GM19395 (cell line): Measurements from ENCODE around the gene AGAP3.

Experiments
- ATAC-seq: cut with Tn5 transposase; IDR thresholded peaks from one replicate; pipeline ENCODE4 v1.9.1; 2021; ENCODE audit warnings: mild to moderate bottlenecking, moderate library complexity; ENCODE audit not compliant: unreplicated experiment

AGAP3 gene

GRCh38 chr7:151107882-151108281 lies 21.6 kb downstream of the AGAP3 start:
- no peak for ATAC-seq

DNA sequence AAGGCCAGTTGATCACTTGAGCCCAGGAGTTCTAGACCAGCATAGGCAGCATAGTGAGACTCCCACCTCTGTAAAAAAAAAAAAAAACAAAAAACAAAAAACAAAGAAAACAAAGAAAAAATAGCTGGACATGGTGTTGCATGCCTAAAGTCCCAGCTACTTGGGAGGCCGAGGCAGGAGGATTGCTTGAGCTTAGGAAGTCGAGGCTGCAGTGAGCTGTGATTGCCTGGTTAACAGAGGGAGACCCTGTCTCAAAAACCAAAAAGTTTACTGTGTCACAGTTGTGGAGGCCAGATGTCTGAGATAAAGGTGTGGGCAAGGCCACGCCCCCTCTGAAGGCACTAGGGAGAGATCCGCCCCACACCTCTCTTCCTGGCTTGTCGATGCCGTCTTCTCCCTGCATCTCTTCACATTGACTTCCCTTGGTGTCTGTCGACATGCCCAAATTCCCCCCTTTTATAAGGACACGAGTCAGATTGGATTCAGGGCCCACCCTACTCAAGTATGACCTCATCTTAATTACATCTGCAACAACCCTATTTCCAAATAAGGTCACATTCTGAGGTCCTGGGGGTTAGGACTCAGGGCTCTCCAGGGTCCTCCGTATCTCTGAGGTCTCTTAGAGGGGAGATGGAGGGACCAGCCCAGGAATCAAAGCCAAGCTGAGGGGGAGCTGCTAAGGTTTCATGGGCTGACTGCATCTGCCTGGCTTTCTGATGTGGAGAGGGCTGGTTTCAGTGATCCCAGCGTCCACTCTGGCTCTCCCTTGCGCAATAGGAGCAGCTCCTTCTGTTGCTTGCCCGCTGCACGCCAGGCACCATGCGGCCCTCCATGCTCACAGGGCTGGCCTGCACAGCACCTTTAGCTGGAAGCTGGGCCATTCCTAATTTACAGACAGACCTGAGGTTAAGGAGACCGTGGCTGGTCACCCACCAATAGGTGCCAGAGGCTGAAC lies 23.1 kb downstream of the AGAP3 start:
- ATAC-seq, result no peak

DNA sequence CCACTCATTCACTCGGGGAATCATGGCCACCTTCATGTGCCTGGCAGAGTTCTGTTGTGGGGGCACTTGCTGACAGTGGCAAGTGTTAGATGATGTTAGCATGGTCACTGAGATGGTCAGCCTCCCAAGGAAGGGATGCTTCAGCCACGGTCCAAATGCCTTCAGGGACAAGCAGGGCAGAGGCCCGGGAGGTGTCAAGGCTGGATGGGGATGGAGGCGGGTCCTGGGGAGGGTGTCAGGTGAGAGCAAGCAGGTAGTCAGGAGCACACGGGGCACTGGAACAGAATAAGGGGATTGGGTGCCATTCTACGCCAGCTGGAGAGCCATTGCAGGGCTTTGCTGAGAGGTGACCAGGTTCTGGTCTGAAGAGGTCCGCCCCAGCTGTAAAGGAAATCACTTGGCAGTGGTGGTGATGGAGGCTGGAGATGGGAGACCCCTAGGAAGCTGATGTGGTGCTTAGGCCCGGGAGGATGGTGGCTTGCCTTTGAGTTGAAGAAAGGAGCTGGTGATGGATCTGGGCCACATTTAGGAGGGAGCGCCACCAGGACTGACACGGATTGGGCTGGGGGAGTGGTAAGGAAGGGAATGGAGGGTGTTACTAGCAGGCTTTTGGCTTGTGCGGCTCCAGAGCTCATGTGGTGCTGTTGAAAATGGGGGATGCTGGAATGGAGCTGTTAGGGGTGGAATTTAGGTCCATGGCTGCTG lies 24.1 kb downstream of the AGAP3 start:
- no peak for ATAC-seq

DNA sequence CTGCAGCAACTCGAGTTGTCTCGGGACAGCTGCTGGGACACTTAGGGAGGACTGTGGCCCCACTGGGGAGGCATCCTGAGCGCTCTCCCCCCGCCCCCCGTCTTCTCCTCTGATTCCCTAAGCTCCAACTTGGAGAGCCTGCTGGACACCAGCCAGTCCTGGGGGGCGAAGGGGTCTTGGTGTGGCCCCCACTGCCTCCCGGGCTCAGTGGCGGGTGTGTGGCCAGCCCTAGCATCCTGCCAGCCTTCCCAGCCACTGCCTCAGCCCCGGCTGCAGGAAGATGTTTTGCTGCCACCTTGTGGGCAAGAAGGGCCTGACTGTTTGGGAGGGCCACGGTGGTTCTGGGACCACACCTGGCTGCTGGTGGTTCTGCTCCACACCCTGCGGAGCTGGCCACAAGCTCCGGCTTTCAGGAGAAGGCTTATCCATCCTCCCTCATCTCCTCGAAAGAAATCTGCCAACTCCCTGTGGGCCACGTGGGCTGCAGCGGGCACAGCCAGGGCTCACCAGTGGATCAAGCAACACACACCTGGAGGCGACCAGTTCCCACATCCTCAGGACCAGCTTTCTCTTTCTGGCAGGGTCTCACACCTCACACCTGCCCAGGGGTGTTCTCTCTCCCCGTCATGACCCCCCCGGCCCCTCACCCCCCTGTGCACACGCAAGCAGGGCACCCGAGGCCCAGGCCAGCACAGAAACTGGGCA lies 24.8 kb downstream of the AGAP3 start:
- peak; percentile 89 for ATAC-seq

- ATAC-seq, result no peak
Observed at GRCh38 chr7:151113344-151114150, 27.3 kb downstream of the AGAP3 start.

- ATAC-seq, result no peak
Observed at GRCh38 chr7:151114151-151115090, 28.1 kb downstream of the AGAP3 start.

DNA sequence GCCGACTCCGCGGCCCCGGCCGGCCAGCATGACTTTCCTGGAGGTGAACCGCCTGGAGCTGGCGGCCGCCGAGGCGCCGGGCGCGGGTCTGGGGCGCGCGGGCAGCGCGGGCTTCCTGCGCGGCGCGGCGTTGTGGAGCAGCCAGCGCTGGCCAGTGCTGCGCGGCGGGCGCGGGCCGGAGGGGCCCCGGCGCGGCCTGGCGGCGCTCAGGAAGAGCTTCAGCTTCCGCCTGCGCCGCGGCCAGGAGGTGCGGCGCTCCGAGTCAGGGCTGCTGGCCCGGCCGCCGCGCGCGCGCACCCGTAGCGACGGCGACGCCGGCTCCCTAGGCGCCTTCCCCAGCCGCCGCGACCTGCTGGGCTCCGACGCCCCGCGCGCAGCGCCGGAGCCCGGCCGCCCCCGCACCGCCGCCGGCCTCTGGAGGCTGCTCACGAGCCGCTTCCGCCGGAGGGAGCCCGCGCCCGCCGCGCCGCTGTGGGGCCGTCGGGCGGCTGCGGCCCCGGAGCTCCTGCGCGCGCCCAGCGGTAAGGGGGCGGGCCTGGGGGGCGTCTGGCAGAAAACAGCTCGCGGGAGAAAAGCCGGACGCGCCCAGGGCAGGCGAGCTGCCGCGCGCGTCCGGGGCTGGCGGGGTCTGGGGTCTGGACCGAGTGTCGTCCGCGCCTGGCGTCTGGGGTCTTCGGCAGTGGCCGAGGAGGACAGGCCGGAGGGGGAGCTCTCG lies 29.0 kb downstream of the AGAP3 start:
- ATAC-seq, result no peak

GRCh38 chr7:151115836-151116418 lies 29.7 kb downstream of the AGAP3 start:
- no peak for ATAC-seq

DNA sequence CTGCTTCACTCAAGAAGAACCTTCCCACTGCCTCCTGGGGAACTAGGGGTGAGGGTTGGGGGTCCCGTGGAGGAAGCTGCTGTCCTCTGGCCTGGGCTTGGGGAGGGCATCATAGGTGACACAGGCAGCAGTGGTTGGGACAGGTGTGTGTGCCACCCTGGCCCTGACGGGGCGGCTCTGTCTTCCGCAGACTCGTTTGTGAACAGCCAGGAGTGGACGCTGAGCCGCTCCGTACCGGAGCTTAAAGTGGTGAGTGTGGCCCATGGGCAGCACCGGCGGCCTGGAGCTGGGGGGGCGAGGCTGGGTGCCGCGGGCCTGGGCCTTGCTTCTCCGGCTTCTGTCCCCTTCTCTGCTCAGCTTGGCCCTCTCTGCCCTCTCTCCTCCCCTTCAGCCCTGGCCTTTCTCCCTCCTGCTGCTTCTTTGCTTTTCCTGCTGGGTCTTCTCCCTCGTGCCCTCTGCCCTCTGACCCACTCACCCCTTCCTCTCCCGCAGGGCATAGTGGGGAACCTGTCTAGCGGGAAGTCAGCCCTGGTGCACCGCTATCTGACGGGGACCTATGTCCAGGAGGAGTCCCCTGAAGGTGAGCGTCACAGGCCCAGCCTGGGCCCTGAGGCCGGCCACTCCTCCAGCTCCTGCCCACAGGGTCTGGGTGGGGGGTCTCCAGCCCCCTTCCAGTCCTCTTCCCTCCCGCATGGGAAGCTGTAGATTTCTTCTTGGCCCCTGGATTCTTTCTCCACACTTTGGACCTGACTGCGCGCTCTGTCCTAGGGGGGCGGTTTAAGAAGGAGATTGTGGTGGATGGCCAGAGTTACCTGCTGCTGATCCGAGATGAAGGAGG lies 30.5 kb downstream of the AGAP3 start:
- no peak for ATAC-seq

DNA sequence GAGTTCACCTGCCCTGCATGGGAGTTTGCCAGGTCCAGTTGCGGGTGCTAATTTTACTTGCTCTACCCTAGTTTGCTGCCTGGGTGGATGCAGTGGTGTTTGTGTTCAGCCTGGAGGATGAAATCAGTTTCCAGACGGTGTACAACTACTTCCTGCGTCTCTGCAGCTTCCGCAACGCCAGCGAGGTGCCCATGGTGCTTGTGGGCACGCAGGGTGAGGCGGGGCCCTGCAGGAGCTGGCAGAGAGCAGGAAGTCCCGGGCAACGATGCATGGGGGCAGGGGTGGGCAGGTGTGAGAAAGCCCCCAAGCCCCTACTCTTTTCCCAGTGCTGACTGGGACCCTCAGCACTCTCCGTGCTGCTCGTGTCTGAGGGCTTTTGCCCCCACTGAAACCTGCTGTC lies 31.3 kb downstream of the AGAP3 start:
- ATAC-seq, result no peak

- ATAC-seq, result no peak
Observed at GRCh38 chr7:151118108-151119054, 32.1 kb downstream of the AGAP3 start.

DNA sequence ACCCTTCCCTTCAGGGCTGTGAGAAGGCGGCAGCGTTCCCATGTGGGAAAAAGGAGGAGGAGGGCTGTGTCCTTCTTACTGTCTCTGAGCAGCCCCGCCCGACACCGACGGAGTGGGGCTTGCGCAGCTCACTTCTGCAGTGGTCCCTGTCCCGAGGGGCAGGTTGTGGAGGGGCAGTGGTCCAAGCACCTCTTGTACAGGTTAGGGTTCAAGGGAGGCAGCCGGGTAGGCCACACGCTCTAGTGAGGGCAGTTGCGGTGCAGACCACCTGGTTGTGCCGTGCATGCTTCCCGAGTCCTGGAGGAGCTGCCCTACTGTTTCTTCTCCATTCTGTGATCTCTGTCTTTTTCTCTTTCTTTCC lies 32.8 kb downstream of the AGAP3 start:
- no peak for ATAC-seq

DNA sequence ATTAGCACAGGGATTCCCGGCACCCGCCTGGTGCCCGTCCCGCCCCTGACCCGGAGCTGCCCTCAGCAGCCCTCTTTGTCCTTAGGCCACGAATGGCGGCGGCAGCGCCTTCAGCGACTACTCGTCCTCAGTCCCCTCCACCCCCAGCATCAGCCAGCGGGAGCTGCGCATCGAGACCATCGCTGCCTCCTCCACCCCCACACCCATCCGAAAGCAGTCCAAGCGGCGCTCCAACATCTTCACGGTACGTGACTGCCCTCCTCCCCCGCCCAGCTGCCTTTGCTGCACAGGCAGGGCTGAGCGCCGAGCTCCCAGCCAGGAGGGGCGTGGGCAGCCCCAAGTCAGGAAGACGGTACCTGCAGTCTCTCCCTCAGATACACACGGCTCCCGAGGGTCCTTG lies 33.6 kb downstream of the AGAP3 start:
- ATAC-seq, result no peak

DNA sequence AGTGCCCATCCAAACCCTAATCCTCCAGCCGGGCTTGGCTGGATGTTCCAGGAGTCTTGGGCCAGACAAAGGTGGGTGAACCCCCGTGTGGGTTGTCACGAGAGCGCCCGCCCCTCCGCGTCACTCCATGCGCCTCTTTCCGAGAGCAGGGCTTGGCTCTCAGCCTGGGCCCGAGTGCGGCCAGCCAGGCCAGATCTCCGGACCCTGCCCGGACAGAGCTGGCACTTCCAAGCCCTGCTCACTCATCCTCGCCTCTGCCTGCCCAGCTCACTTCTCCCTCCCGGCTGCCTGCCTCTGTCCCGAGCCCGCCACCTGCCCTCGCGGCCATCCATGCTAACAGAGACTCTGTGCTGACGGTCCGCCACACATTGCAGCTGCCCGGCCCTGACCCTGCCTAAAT lies 34.6 kb downstream of the AGAP3 start:
- ATAC-seq, result no peak

DNA sequence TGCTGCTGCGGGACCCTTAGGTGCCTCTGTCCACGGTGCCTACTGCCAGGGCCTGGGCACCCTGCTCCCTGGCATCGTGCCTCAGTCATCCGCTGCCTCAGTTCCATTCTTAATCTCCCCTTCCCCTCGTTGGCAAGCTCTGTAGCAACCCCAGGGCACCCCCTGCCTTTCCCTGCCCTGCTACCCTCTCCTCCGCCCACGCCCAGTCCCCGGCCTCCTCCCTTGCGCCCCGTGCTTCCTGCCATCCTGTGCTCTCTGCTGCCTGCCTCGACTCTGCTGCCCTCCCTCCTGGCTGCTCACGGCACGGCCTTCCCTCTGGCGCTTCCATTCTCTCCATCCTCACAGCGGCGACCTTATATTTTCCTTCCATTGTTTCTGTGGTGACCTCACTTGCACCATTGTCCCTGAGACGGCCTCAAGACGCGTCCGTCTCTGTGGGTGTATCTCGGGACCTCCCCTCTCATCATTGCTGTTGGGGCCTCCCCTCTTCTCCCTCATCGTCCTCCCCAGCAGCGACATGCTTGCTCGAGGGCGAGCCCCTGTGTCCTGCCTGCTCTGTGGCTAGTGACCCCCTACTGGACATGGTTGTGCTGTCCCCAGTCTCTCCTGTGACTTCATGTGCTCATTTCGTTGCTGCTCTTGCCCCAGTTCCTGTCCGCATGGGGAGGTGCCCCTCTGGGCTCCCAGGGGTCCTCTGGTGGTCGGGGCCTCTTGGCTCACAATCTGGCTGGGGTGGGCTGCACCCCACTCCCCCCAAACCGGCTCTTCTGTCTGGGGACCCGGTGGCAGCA lies 35.3 kb downstream of the AGAP3 start:
- ATAC-seq, result no peak

- no peak for ATAC-seq
Observed at GRCh38 chr7:151122276-151122675, 36.0 kb downstream of the AGAP3 start.
